Mononuclear cell (primary cell): ENCODE data around the gene HELZ2. TPM values are rescaled to one million over a fixed set of nuclear protein-coding genes. Genes with fewer than 3 reads are reported as not detected.
"Not testable (repeated sequence)": the region's sequence is repeated elsewhere in the genome, so short reads cannot be mapped to it uniquely, and the experiment has no call there.

Experiments used
- H3K27me3 ChIP-seq: 2 replicates; pipeline ENCODE4 v1.6.0; 2011; ENCODE audit warnings: low read length, control low read depth; ENCODE audit not compliant: insufficient read depth
- H3K4me1 ChIP-seq: 2 replicates; pipeline ENCODE4 v1.5.1; 2011; ENCODE audit warnings: mild to moderate bottlenecking, low read length, control low read depth; ENCODE audit not compliant: insufficient read depth
- H3K4me3 ChIP-seq: 2 replicates; pipeline ENCODE4 v1.5.1; 2011; ENCODE audit warnings: mild to moderate bottlenecking, low read length, moderate library complexity
- H3K9me3 ChIP-seq: 2 replicates; pipeline ENCODE4 v1.5.1; 2011; ENCODE audit warnings: low read depth, mild to moderate bottlenecking, control low read depth, low read length
- total RNA-seq: library from RNA; depleted of rRNA; stranded (reverse); fragments of >200 nt; gene quantifications from one replicate; pipeline ENCODE4 v1.2.3, GENCODE V29; 2012

Gene HELZ2
- total RNA-seq, 1 donor = 49.0 TPM

GRCh38 chr20:63565699-63566335, 8.2 kb downstream of the HELZ2 start:
- Histone ChIP-seq H3K4me1 (peaks cover 34% of the 10 kb centered on the region), H3K27me3 (no peaks in the 10 kb centered on the region), H3K9me3 (no peaks in the 10 kb centered on the region), H3K4me3 (no peak overlapping the region)

GRCh38 chr20:63565021-63565698, 8.9 kb downstream of the HELZ2 start:
- Histone ChIP-seq H3K27me3 (no peaks in the 10 kb centered on the region), H3K4me1 (peaks cover 34% of the 10 kb centered on the region), H3K4me3 (no peak overlapping the region), H3K9me3 (no peaks in the 10 kb centered on the region)

GRCh38 chr20:63564036-63564810, 9.8 kb downstream of the HELZ2 start:
- Histone ChIP-seq H3K4me1 (peaks cover 28% of the 10 kb centered on the region), H3K27me3 (no peaks in the 10 kb centered on the region), H3K9me3 (no peaks in the 10 kb centered on the region), H3K4me3 (no peak overlapping the region)

- no peaks in the 10 kb centered on the region for H3K9me3 ChIP-seq
- H3K4me3 ChIP-seq = no peak overlapping the region
- no peaks in the 10 kb centered on the region for H3K27me3 ChIP-seq
- peaks cover 19% of the 10 kb centered on the region for H3K4me1 ChIP-seq
Measured at GRCh38 chr20:63563225-63563935, 10.7 kb downstream of the HELZ2 start.

GRCh38 chr20:63562461-63563224, 11.4 kb downstream of the HELZ2 start:
- Histone ChIP-seq H3K4me1 (peaks cover 12% of the 10 kb centered on the region), H3K9me3 (no peaks in the 10 kb centered on the region), H3K4me3 (no peak overlapping the region), H3K27me3 (no peaks in the 10 kb centered on the region)

GRCh38 chr20:63561624-63562396, 12.2 kb downstream of the HELZ2 start:
- Histone ChIP-seq H3K4me1 (peaks cover 4% of the 10 kb centered on the region), H3K27me3 (no peaks in the 10 kb centered on the region), H3K9me3 (no peaks in the 10 kb centered on the region), H3K4me3 (no peak overlapping the region)

- no peaks in the 10 kb centered on the region for H3K4me1 ChIP-seq
- H3K9me3 ChIP-seq = no peaks in the 10 kb centered on the region
- no peak overlapping the region for H3K4me3 ChIP-seq
- H3K27me3 ChIP-seq = no peaks in the 10 kb centered on the region
Measured at GRCh38 chr20:63560856-63561609, 13.0 kb downstream of the HELZ2 start.

GRCh38 chr20:63560333-63560805, 13.7 kb downstream of the HELZ2 start:
- H3K4me3 ChIP-seq = no peak overlapping the region
- H3K4me1 ChIP-seq = no peaks in the 10 kb centered on the region
- no peaks in the 10 kb centered on the region for H3K9me3 ChIP-seq
- H3K27me3 ChIP-seq = no peaks in the 10 kb centered on the region

GRCh38 chr20:63559485-63560332, 14.3 kb downstream of the HELZ2 start:
- not testable (repeated sequence) for H3K9me3 ChIP-seq, H3K27me3 ChIP-seq, H3K4me3 ChIP-seq, H3K4me1 ChIP-seq

- H3K4me3 ChIP-seq = no peak overlapping the region
- H3K9me3 ChIP-seq = no peaks in the 10 kb centered on the region
- no peaks in the 10 kb centered on the region for H3K27me3 ChIP-seq
Measured at GRCh38 chr20:63558804-63559484, 15.1 kb downstream of the HELZ2 start.

GRCh38 chr20:63557481-63557891, 16.6 kb downstream of the HELZ2 start:
- Histone ChIP-seq H3K4me3 (no peak overlapping the region), H3K4me1 (peaks cover 16% of the 10 kb centered on the region), H3K27me3 (no peaks in the 10 kb centered on the region), H3K9me3 (no peaks in the 10 kb centered on the region)

More at GRCh38 chr20:63558804-63559484, 15.1 kb downstream of the HELZ2 start:
- H3K4me1 ChIP-seq = peaks cover 4% of the 10 kb centered on the region

- peaks cover 21% of the 10 kb centered on the region for H3K4me1 ChIP-seq
- H3K27me3 ChIP-seq = no peaks in the 10 kb centered on the region
- H3K4me3 ChIP-seq = no peak overlapping the region
- H3K9me3 ChIP-seq = no peaks in the 10 kb centered on the region
Measured at GRCh38 chr20:63556873-63557478, 17.1 kb downstream of the HELZ2 start.
